HCT116 (cell line): Measurements from ENCODE around the gene EFR3B. TPM values are rescaled to one million over a fixed set of nuclear protein-coding genes. Genes with fewer than 3 reads are reported as not detected.

Experiments
- ATAC-seq: fragments of 200-7000 bp; cut with Tn5 transposase; 2 replicates; pipeline ENCODE4 v1.9.1; 2020; ENCODE audit warnings: mild to moderate bottlenecking, moderate library complexity
- BruUV-seq: library from RNA; stranded (reverse); fragments of 400-500 nt; replicated peaks from 2 replicates; lab custom pipeline; 2021; lab: Mats Ljungman, UMichigan
- CTCF ChIA-PET: fragments of 300-600 bp; sonication (Branson Sonifier 250); formaldehyde crosslinking; loops from one replicate; lab custom pipeline; 2021; ENCODE audit warnings: antibody characterized with exemption; lab: Charles Lee
- POLR2A ChIA-PET: fragments of 300-600, 350-600 bp; sonication (Branson Sonifier 250); formaldehyde crosslinking; loops from one replicate; lab custom pipeline; 2021; ENCODE audit warnings: antibody characterized with exemption; lab: Charles Lee
- RAD21 ChIA-PET, 2 experiments: fragments of 300-600 bp; sonication (Branson Sonifier 250); formaldehyde crosslinking; loops; one replicate each; lab custom pipeline; 2023; ENCODE audit warnings: low total read pairs in 2 of 2; ENCODE audit not compliant: uncharacterized antibody in 2 of 2, unreplicated experiment in 2 of 2, low non-redundant PET in 1 of 2; lab: Charles Lee
- DNase-seq: peaks from one replicate; pipeline ENCODE4 v3.0.0-alpha.2; 2010; ENCODE audit warnings: low read depth, low spot score
- H2AFZ ChIP-seq: fragments of 200-600 bp; shearing (Covaris generic), sonication (generic); 2 replicates; pipeline ENCODE4 v1.6.1; 2017; ENCODE audit warnings: low read depth, mixed run types, mixed read lengths, antibody characterized with exemption, low read length; ENCODE audit not compliant: poor library complexity, severe bottlenecking
- H3K27ac ChIP-seq: 2 replicates; pipeline ENCODE4 v1.5.1; 2012; ENCODE audit warnings: low read depth, low read length
- H3K27me3 ChIP-seq: fragments of 200-600 bp; sonication (generic); 2 replicates; pipeline ENCODE4 v1.6.1; 2016; ENCODE audit warnings: mixed run types, low read length, mixed read lengths; ENCODE audit not compliant: insufficient read depth
- H3K36me3 ChIP-seq, 2 experiments: fragments of 200-500 bp in 1 of 2; fragments of 200-600 bp in 1 of 2; sonication (Bioruptor generic) in 1 of 2; sonication (generic) in 1 of 2; 2 replicates each; pipeline versions ENCODE4 v1.5.1 to v1.6.1; 2014 to 2016; ENCODE audit warnings: low read length in 2 of 2, inconsistent platforms in 1 of 2, mixed read lengths in 1 of 2, mixed run types in 1 of 2; ENCODE audit not compliant: insufficient read depth in 2 of 2, control insufficient read depth in 1 of 2
- H3K4me1 ChIP-seq, 2 experiments: fragments of 200-600 bp in 1 of 2; sonication (generic) in 1 of 2; 2 replicates each; pipeline versions ENCODE4 v1.5.1 to v1.6.1; 2012 to 2017; ENCODE audit warnings: low read length in 2 of 2, inconsistent platforms in 1 of 2, mild to moderate bottlenecking in 1 of 2, mixed read lengths in 1 of 2, mixed run types in 1 of 2, moderate library complexity in 1 of 2; ENCODE audit not compliant: insufficient read depth in 2 of 2, control insufficient read depth in 1 of 2
- H3K4me2 ChIP-seq: fragments of 200-600 bp; sonication (generic); 2 replicates; pipeline ENCODE4 v1.6.1; 2017; ENCODE audit warnings: mixed run types, low read length, mixed read lengths
- H3K4me3 ChIP-seq, 2 experiments: fragments of 200-600 bp in 1 of 2; sonication (generic) in 1 of 2; replicated peaks in 1 of 2; 2 replicates each; pipeline ENCODE4 v1.5.1; 2011 to 2016; ENCODE audit warnings: low read length in 2 of 2, control low read depth in 1 of 2, low read depth in 1 of 2, mild to moderate bottlenecking in 1 of 2, mixed read lengths in 1 of 2, mixed run types in 1 of 2
- H3K79me2 ChIP-seq: fragments of 200-600 bp; sonication (generic); 2 replicates; pipeline ENCODE4 v1.6.1; 2017; ENCODE audit warnings: mild to moderate bottlenecking, mixed run types, low read length, moderate library complexity, mixed read lengths; ENCODE audit not compliant: insufficient read depth
- H3K9ac ChIP-seq: fragments of 200-600 bp; sonication (generic); 2 replicates; pipeline ENCODE4 v1.6.1; 2016; ENCODE audit warnings: low read length, mixed read lengths
- H3K9me2 ChIP-seq: fragments of 200-600 bp; sonication (generic), shearing (Covaris generic); 2 replicates; pipeline ENCODE4 v1.6.1; 2017; ENCODE audit warnings: mixed run types, mild to moderate bottlenecking, moderate library complexity; ENCODE audit not compliant: insufficient read depth
- H3K9me3 ChIP-seq, 2 experiments: fragments of 200-500 bp in 1 of 2; fragments of 200-600 bp in 1 of 2; sonication (Bioruptor generic) in 1 of 2; sonication (generic) in 1 of 2; 2 replicates each; pipeline ENCODE4 v1.6.1; 2014 to 2017; ENCODE audit warnings: low read length in 2 of 2, mixed read lengths in 2 of 2, inconsistent platforms in 1 of 2, low read depth in 1 of 2, mild to moderate bottlenecking in 1 of 2, mixed run types in 1 of 2, moderate library complexity in 1 of 2; ENCODE audit not compliant: control insufficient read depth in 1 of 2, insufficient read depth in 1 of 2
- H4K20me1 ChIP-seq: fragments of 200-600 bp; sonication (generic), shearing (Covaris generic); 2 replicates; pipeline ENCODE4 v1.6.1; 2017; ENCODE audit warnings: mixed run types, mild to moderate bottlenecking, moderate library complexity; ENCODE audit not compliant: insufficient read depth
- ATF3 ChIP-seq: IDR thresholded peaks from 2 replicates; pipeline ENCODE4 v1.6.1; 2012
- CEBPB ChIP-seq: IDR thresholded peaks from 2 replicates; pipeline ENCODE4 v1.6.1; 2012; ENCODE audit warnings: low read depth
- CTCF ChIP-seq, 3 experiments: fragments of 200-600 bp in 1 of 3; sonication (generic) in 1 of 3; IDR thresholded peaks in 2 of 3; conservative IDR thresholded peaks in 1 of 3; 2 replicates each; pipeline ENCODE4 v1.5.1; 2012 to 2017; ENCODE audit warnings: low read depth in 2 of 3, low read length in 2 of 3, antibody characterized with exemption in 1 of 3, borderline replicate concordance in 1 of 3, control low read depth in 1 of 3, mild to moderate bottlenecking in 1 of 3, mixed read lengths in 1 of 3, mixed run types in 1 of 3, moderate library complexity in 1 of 3; ENCODE audit not compliant: insufficient read depth in 1 of 3
- EGR1 ChIP-seq: IDR thresholded peaks from 2 replicates; pipeline ENCODE4 v1.6.1; 2012; ENCODE audit warnings: low read depth
- ELF1 ChIP-seq: IDR thresholded peaks from 2 replicates; pipeline ENCODE4 v1.6.1; 2012; ENCODE audit warnings: low read depth, borderline replicate concordance
- EZH2 ChIP-seq: fragments of 200-600 bp; sonication (generic); IDR thresholded peaks from 2 replicates; pipeline ENCODE4 v1.6.1; 2017; ENCODE audit warnings: antibody characterized with exemption, mixed run types
- EZH2phosphoT487 ChIP-seq: fragments of 200-600 bp; IDR thresholded peaks from 2 replicates; pipeline ENCODE4 v1.6.1; 2018; ENCODE audit warnings: antibody characterized with exemption, borderline replicate concordance
- FOSL1 ChIP-seq: IDR thresholded peaks from 2 replicates; pipeline ENCODE4 v1.6.1; 2012; ENCODE audit warnings: low read depth
- MAX ChIP-seq: IDR thresholded peaks from 2 replicates; pipeline ENCODE4 v1.6.1; 2012
- POLR2A ChIP-seq: IDR thresholded peaks from 2 replicates; pipeline ENCODE4 v1.7.0; 2011; ENCODE audit warnings: borderline replicate concordance; ENCODE audit not compliant: insufficient read depth, insufficient read length; ENCODE audit errors: extremely low read depth
- POLR2AphosphoS5 ChIP-seq: IDR thresholded peaks from 2 replicates; pipeline ENCODE4 v1.6.1; 2011; ENCODE audit warnings: mild to moderate bottlenecking, low read depth, low read length, moderate library complexity
- REST ChIP-seq: IDR thresholded peaks from 2 replicates; pipeline ENCODE4 v1.6.1; 2012; ENCODE audit warnings: low read depth
- SIN3A ChIP-seq: IDR thresholded peaks from 2 replicates; pipeline ENCODE4 v1.6.1; 2012; ENCODE audit warnings: low read depth
- SRF ChIP-seq: IDR thresholded peaks from 2 replicates; pipeline ENCODE4 v1.6.1; 2012; ENCODE audit warnings: low read depth
- TCF7L2 ChIP-seq: IDR thresholded peaks from 2 replicates; pipeline ENCODE4 v1.7.0; 2011; ENCODE audit warnings: borderline replicate concordance, inconsistent platforms; ENCODE audit not compliant: insufficient read depth, insufficient read length; ENCODE audit errors: extremely low read depth
- ZBTB33 ChIP-seq: IDR thresholded peaks from 2 replicates; pipeline ENCODE4 v1.6.1; 2011; ENCODE audit warnings: mild to moderate bottlenecking, low read length, moderate library complexity; ENCODE audit not compliant: insufficient replicate concordance; ENCODE audit errors: extremely low read depth
- ZFX ChIP-seq: fragments of 450-650 bp; IDR thresholded peaks from 2 replicates; pipeline ENCODE4 v1.6.1; 2017
- intact Hi-C: fragments of 100-400 bp; cut with micrococcal nuclease; formaldehyde crosslinking; loops from 2 replicates; pipeline ENCODE4 v1.10.0; 2022
- total RNA-seq: library from RNA; stranded (reverse); gene quantifications from one replicate; pipeline ENCODE4 v1.2.1, GENCODE V29; 2021; ENCODE audit not compliant: unreplicated experiment

Gene EFR3B
- total RNA-seq, 1 experiment from 2014 or later, result 0.96 TPM

GRCh38 chr2:25073025-25073424 is 31.1 kb downstream of the EFR3B start:
- TF ChIP-seq POLR2AphosphoS5 (no peak), REST (no peak), SRF (no peak), CTCF (IDR thresholded peaks at IDR 0.05 in 2 of 3, conservative IDR thresholded peaks at IDR 0.05 in 1 of 3; ENCODE audit: borderline replicate concordance in 1 of 3, insufficient read depth in 1 of 3, low read depth in 2 of 3, low read length in 2 of 3) (no peak), ELF1 (no peak), CEBPB (no peak), FOSL1 (no peak), POLR2A (no peak), ZFX (no peak), ATF3 (no peak), SIN3A (no peak), MAX (no peak), EGR1 (no peak), TCF7L2 (no peak), EZH2 (no peak), EZH2phosphoT487 (no peak), ZBTB33 (no peak)
- H3K4me1 ChIP-seq, result peaks cover 8 to 9% of the 10 kb centered on the region in 2 experiments
- no peak overlapping the region for H3K4me2 ChIP-seq
- no peaks in the 10 kb centered on the region for H3K9me3 ChIP-seq
- CTCF ChIA-PET, result interaction anchor here (0.7 kb wide), 1 partner anchor 77 kb away, joined by 3 read pairs; no protein-coding TSS in a partner anchor
- H3K4me3 ChIP-seq, result no peak overlapping the region
- H2AFZ ChIP-seq, result no peak overlapping the region
- no peaks in the 10 kb centered on the region for H3K79me2 ChIP-seq
- ATAC-seq, result no peak
- no peak overlapping the region for H3K27ac ChIP-seq
- no peak overlapping the region for H3K9ac ChIP-seq
- peaks cover 11% of the 10 kb centered on the region for H3K27me3 ChIP-seq
- BruUV-seq, result no TSS peak
- POLR2A ChIA-PET, result interaction anchor here (0.6 kb wide), 1 partner anchor 784 kb away, joined by 3 read pairs; no protein-coding TSS in a partner anchor
- H3K36me3 ChIP-seq, result no peaks in the 10 kb centered on the region
- no peaks in the 10 kb centered on the region for H3K9me2 ChIP-seq
- no peaks in the 10 kb centered on the region for H4K20me1 ChIP-seq
- intact Hi-C loops, result no loop called here
- RAD21 ChIA-PET, result no interaction called here
- no peak for DNase-seq
